ENCODE data around the gene STK25. TPM values are rescaled to one million over a fixed set of nuclear protein-coding genes. Genes with fewer than 3 reads are reported as not detected.

STK25 gene
- total and polyA plus RNA-seq, 2 of the 8 experiments (the other 6 are each of a cell fraction or from before 2014, with no cell fraction given) = 159 to 546 TPM

DNA sequence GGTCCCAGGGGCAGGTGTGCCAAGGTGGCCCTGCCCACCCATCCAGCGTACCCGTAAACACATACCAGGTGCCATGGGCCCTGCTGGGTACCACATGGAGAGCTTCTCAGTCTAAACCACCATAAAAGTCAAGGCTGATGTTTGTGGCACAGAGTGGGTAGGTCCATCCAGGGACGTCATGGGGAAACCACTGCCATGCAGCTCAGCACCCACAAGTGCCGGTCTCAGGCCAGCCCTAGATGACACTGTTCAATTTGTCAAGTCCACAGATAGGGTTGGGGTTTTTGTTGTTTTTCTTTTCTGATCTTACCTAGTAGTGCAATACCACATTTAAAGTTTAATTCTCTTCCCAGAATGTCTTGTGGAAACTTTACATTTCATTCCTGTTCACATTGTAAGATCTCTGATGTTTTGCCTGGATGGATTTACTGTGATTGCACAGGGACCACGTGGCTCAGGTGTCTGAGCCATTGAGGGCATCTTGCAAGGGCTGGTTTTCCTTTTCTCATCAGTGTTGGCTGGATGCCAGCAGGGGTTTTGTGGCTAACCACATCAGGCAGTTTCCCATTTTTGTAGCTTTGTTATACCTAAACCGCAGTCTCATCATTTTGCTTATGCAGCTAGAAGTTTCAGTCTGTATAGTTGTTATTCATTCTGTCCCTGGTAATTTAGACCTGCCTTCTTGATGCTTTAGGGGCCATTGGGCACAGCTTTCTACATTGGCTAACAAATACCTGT lies 64.7 kb downstream of the STK25 start:
- Histone ChIP-seq H3K4ac (replicated peaks; ENCODE audit: insufficient read length, low read depth, low read length) (no peak overlapping the region), H3K79me1 (ENCODE audit: low read depth, low read length) (no peaks in the 10 kb centered on the region), H3K27ac (ENCODE audit: low read depth, low read length) (no peak overlapping the region), H3K79me2 (ENCODE audit: control insufficient read depth in 1 of 2, insufficient read depth in 2 of 2, low read length in 2 of 2) (no peaks in the 10 kb centered on the region), H3K4me1 (replicated peaks in 1 of 4; ENCODE audit: control insufficient read depth in 3 of 4, insufficient read depth in 4 of 4, low read length in 3 of 4) (no peaks in the 10 kb centered on the region), H2BK120ac (replicated peaks; ENCODE audit: low read depth, low read length) (no peak overlapping the region), H2BK20ac (ENCODE audit: low read length) (no peak overlapping the region), H2BK12ac (ENCODE audit: low read depth, low read length) (no peak overlapping the region), H3K18ac (ENCODE audit: extremely low read depth, low read length) (no peak overlapping the region), H4K91ac (replicated peaks; ENCODE audit: insufficient read length, low read length) (no peak overlapping the region), H4K5ac (ENCODE audit: insufficient read length, low read depth, low read length) (no peak overlapping the region), H4K20me1 (replicated peaks in 1 of 2; ENCODE audit: control insufficient read depth in 1 of 2, insufficient read depth in 2 of 2, low read length in 2 of 2) (peaks cover 0 to 2% of the 10 kb centered on the region in 2 experiments), H3K4me3 (ENCODE audit: extremely low read depth in 1 of 4, insufficient read depth in 2 of 4, low read depth in 3 of 4, low read length in 4 of 4) (no peak overlapping the region), H3K27me3 (replicated peaks in 1 of 4; ENCODE audit: control insufficient read depth in 3 of 4, extremely low read depth in 1 of 4, insufficient read depth in 3 of 4, low read length in 3 of 4) (no peaks in the 10 kb centered on the region), H3K14ac (ENCODE audit: insufficient read length) (no peak overlapping the region), H3K36me3 (ENCODE audit: control insufficient read depth in 2 of 4, insufficient read depth in 4 of 4, low read length in 3 of 4) (peaks cover 0 to 2% (median 0%) of the 10 kb centered on the region in 4 experiments; a peak in 3 of 8 replicates), H3K56ac (replicated peaks; ENCODE audit: insufficient read length, low read depth, low read length) (no peak overlapping the region), H2BK15ac (ENCODE audit: low read length) (no peak overlapping the region), H2AFZ (ENCODE audit: low read length) (no peak overlapping the region), H3K9ac (replicated peaks in 1 of 4; ENCODE audit: extremely low read depth in 1 of 4, low read depth in 3 of 4, low read length in 3 of 4) (no peak overlapping the region), H2AK5ac (ENCODE audit: low read depth, low read length) (no peak overlapping the region), H3K23ac (ENCODE audit: insufficient read length) (no peak overlapping the region), H3K23me2 (ENCODE audit: low read depth, low read length) (no peaks in the 10 kb centered on the region), H3K4me2 (ENCODE audit: insufficient read depth in 1 of 2, low read depth in 2 of 2, low read length in 2 of 2) (no peak overlapping the region), H2BK5ac (ENCODE audit: low read depth, low read length) (no peak overlapping the region), H4K8ac (ENCODE audit: extremely low read depth, insufficient read depth, low read length) (no peak overlapping the region), H3K9me3 (ENCODE audit: insufficient read depth in 2 of 2, low read depth in 1 of 2, low read length in 1 of 2) (no peaks in the 10 kb centered on the region)
- CTCF ChIA-PET (ENCODE audit: partially characterized antibody) = interaction anchor here (1.5 kb wide), 1 partner anchor 52 kb away, joined by 4 read pairs; no protein-coding TSS in a partner anchor
- DNase-seq (ENCODE audit: low read depth in 1 of 2, low spot score in 2 of 2) (no peak), FAIRE-seq (no peak)
- TF ChIP-seq FOSL1 (IDR thresholded peaks at IDR 0.05; ENCODE audit: insufficient read depth, low read depth, low read length) (no peak), POLR2AphosphoS5 (IDR thresholded peaks at IDR 0.05; ENCODE audit: low read depth, low read length) (no peak), SP1 (IDR thresholded peaks at IDR 0.05; ENCODE audit: low read depth, low read length) (no peak), SRF (IDR thresholded peaks at IDR 0.05; ENCODE audit: low read depth, low read length) (no peak), CBX5 (IDR thresholded peaks at IDR 0.05; ENCODE audit: low read depth, low read length) (no peak), TAF1 (IDR thresholded peaks at IDR 0.05; ENCODE audit: low read depth, low read length) (no peak), EP300 (IDR thresholded peaks at IDR 0.05; ENCODE audit: borderline replicate concordance in 1 of 2, low read depth in 2 of 2, low read length in 2 of 2) (no peak), TBP (IDR thresholded peaks at IDR 0.05; ENCODE audit: low read depth, low read length) (no peak)
- TF ChIP-seq, protein P1, sequence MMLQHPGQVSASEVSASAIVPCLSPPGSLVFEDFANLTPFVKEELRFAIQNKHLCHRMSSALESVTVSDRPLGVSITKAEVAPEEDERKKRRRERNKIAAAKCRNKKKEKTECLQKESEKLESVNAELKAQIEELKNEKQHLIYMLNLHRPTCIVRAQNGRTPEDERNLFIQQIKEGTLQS (IDR thresholded peaks at IDR 0.05; ENCODE audit: insufficient read depth, low read depth, low read length) = no peak
- POLR2A ChIA-PET (ENCODE audit: partially characterized antibody) = no interaction called here
- 91% methylated on average over 6 of the region's 6 CpGs; no CpG with 5 or more reads in 1 of the 2 experiments for WGBS, 2 experiments (ENCODE audit: extremely low coverage in 1 of 2, insufficient coverage in 1 of 2, insufficient read length in 1 of 2, insufficient replicate concordance in 2 of 2, low coverage in 1 of 2, low lambda C conversion rate in 2 of 2, missing lambda C conversion rate in 1 of 2)
